H1 (cell line): ENCODE results near the gene SLC16A9. TPM values are rescaled to one million over a fixed set of nuclear protein-coding genes. Genes with fewer than 3 reads are reported as not detected.

Source experiments
- ASH2L ChIP-seq: fragments of 200-600, 300-600 bp; sonication (generic); IDR thresholded peaks from one replicate; pipeline ENCODE4 v1.7.1; 2017; ENCODE audit warnings: low read length
- FOSL1 ChIP-seq: IDR thresholded peaks from 2 replicates; pipeline ENCODE4 v1.6.1; 2011; ENCODE audit warnings: mild to moderate bottlenecking, low read depth, low read length, moderate library complexity; ENCODE audit not compliant: insufficient read depth
- KDM1A ChIP-seq: fragments of 200-600, 300-600 bp; sonication (generic); IDR thresholded peaks from 2 replicates; pipeline ENCODE4 v1.7.1; 2016; ENCODE audit warnings: mild to moderate bottlenecking, low read length, borderline replicate concordance
- RBBP5 ChIP-seq: IDR thresholded peaks from 2 replicates; pipeline ENCODE4 v1.7.1; 2012; ENCODE audit warnings: low read depth, mild to moderate bottlenecking, inconsistent platforms, low read length, moderate library complexity, borderline replicate concordance
- TEAD4 ChIP-seq: IDR thresholded peaks from 2 replicates; pipeline ENCODE4 v1.6.1; 2012; ENCODE audit warnings: low read depth, low read length, inconsistent platforms, mixed read lengths
- polyA plus RNA-seq, 7 experiments: library from polyadenylated mRNA; depleted of rRNA in 3 of 7; stranded (reverse) in 5 of 7; unstranded in 2 of 7; fragments of >200 nt in 5 of 7; fragments of 200-250 nt in 2 of 7; gene quantifications; 1 replicate in 5 of 7; 2 replicates in 1 of 7; 4 replicates in 1 of 7; pipeline versions ENCODE4 v1.2.1 to v1.2.3, GENCODE V29; 2011 to 2013; ENCODE audit warnings: missing spikeins in 2 of 7, mixed read lengths in 2 of 7
- total RNA-seq: library from RNA; stranded (reverse); fragmentation: NEBNext Ultra II Directional; extraction: Animal tissue kit (Norgen Biotek cat#: 25700); gene quantifications from 2 replicates; pipeline ENCODE4 v1.2.1, GENCODE V29; 2021
- TF ChIP-seq, protein P1 (sequence below): IDR thresholded peaks from 2 replicates; pipeline ENCODE4 v1.6.1; 2011; ENCODE audit warnings: low read length, improper control_type of control experiment

SLC16A9 gene
- total and polyA plus RNA-seq, 2 of the 8 experiments (the other 6 are each of a cell fraction or from before 2014, with no cell fraction given), result 11.2 to 20.5 TPM

DNA sequence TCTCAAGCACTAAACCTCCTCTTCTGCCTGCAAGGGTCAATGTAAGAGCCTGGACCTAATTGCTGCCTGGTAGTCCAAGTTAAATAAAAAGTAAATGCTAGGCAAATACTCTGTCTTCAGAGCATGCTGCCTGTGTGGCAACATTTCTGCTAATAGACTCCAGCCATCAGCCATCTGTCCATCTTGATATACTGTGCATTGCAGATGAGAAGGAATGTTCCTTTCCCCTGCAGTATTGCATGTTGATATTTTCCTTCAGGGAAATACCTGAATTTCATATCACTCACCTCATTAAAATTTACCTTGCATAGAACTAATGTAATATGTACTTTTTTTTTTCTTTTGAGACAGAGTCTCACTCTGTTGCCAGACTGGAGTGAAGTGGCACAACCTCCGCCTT lies 87.9 kb downstream of the SLC16A9 start (continued):
- TF ChIP-seq, protein P1, sequence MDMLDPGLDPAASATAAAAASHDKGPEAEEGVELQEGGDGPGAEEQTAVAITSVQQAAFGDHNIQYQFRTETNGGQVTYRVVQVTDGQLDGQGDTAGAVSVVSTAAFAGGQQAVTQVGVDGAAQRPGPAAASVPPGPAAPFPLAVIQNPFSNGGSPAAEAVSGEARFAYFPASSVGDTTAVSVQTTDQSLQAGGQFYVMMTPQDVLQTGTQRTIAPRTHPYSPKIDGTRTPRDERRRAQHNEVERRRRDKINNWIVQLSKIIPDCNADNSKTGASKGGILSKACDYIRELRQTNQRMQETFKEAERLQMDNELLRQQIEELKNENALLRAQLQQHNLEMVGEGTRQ, result no peak
- no peak for TF ChIP-seq FOSL1
- no peak for TF ChIP-seq KDM1A
- no peak for TF ChIP-seq ASH2L
- no peak for TF ChIP-seq TEAD4
- no peak for TF ChIP-seq RBBP5
- TF ChIP-seq, all 59 proteins: peak for 0
